GM12878 (cell line): ENCODE measurements around the gene ACADVL. TPM values are rescaled to one million over a fixed set of nuclear protein-coding genes. Genes with fewer than 3 reads are reported as not detected.

Source experiments
- CREM ChIP-seq: IDR thresholded peaks from 2 replicates; pipeline ENCODE4 v1.6.1; 2014; ENCODE audit warnings: antibody characterized with exemption, low read depth
- EP300 ChIP-seq, 2 experiments: fragments of 150-350 bp in 1 of 2; IDR thresholded peaks; 2 replicates each; pipeline ENCODE4 v1.6.1; 2011 to 2012; ENCODE audit warnings: low read depth in 2 of 2, low read length in 2 of 2, borderline replicate concordance in 1 of 2, improper control_type of control experiment in 1 of 2, inconsistent platforms in 1 of 2; ENCODE audit not compliant: control insufficient read depth in 1 of 2
- GABPA ChIP-seq: IDR thresholded peaks from 2 replicates; pipeline ENCODE4 v1.6.1; 2014; ENCODE audit warnings: antibody characterized with exemption, low read depth, mild to moderate bottlenecking, inconsistent platforms
- GATAD2B ChIP-seq: fragments of 450-650 bp; conservative IDR thresholded peaks from 2 replicates; pipeline ENCODE4 v1.6.1; 2017; ENCODE audit warnings: low read depth, mild to moderate bottlenecking, moderate library complexity
- IKZF2 ChIP-seq, 2 experiments: fragments of 450-650 bp; IDR thresholded peaks; 2 replicates each; pipeline ENCODE4 v1.6.1; 2017; ENCODE audit warnings: mild to moderate bottlenecking in 2 of 2, moderate library complexity in 2 of 2
- IRF4 ChIP-seq: IDR thresholded peaks from 2 replicates; pipeline ENCODE4 v1.6.1; 2011; ENCODE audit warnings: low read depth, low read length
- KLF5 ChIP-seq: fragments of 450-650 bp; IDR thresholded peaks from 2 replicates; pipeline ENCODE4 v1.6.1; 2014; ENCODE audit warnings: mild to moderate bottlenecking; ENCODE audit not compliant: partially characterized antibody
- LARP7 ChIP-seq: fragments of 450-650 bp; IDR thresholded peaks from 2 replicates; pipeline ENCODE4 v1.6.1; 2017; ENCODE audit warnings: mild to moderate bottlenecking
- PKNOX1 ChIP-seq: fragments of 450-650 bp; IDR thresholded peaks from 2 replicates; pipeline ENCODE4 v1.6.1; 2016; ENCODE audit warnings: mild to moderate bottlenecking
- POLR2AphosphoS2 ChIP-seq: IDR thresholded peaks from 2 replicates; pipeline ENCODE4 v1.6.1; 2011; ENCODE audit warnings: low read depth, mild to moderate bottlenecking, low read length, improper control_type of control experiment, moderate library complexity
- POLR2AphosphoS5 ChIP-seq: IDR thresholded peaks from 2 replicates; pipeline ENCODE4 v1.6.1; 2011; ENCODE audit warnings: mild to moderate bottlenecking, low read length, inconsistent platforms
- REST ChIP-seq: IDR thresholded peaks from 2 replicates; pipeline ENCODE4 v1.6.1; 2012; ENCODE audit warnings: mild to moderate bottlenecking, low read depth, low read length
- RFX5 ChIP-seq: IDR thresholded peaks from 2 replicates; pipeline ENCODE4 v1.6.1; 2011; ENCODE audit warnings: low read depth, low read length, improper control_type of control experiment
- SKIL ChIP-seq: fragments of 450-650 bp; IDR thresholded peaks from 2 replicates; pipeline ENCODE4 v1.6.1; 2017; ENCODE audit warnings: mild to moderate bottlenecking, low read depth, inconsistent platforms; ENCODE audit not compliant: poor library complexity, severe bottlenecking
- YY1 ChIP-seq: IDR thresholded peaks from 2 replicates; pipeline ENCODE4 v1.6.1; 2011; ENCODE audit warnings: low read depth, mild to moderate bottlenecking, low read length
- ZBED1 ChIP-seq: IDR thresholded peaks from 2 replicates; pipeline ENCODE4 v1.6.1; 2016; ENCODE audit warnings: borderline replicate concordance
- ZNF217 ChIP-seq: fragments of 450-650 bp; IDR thresholded peaks from 2 replicates; pipeline ENCODE4 v1.6.1; 2017; ENCODE audit warnings: antibody characterized with exemption, mild to moderate bottlenecking
- ZNF592 ChIP-seq: fragments of 450-650 bp; IDR thresholded peaks from 2 replicates; pipeline ENCODE4 v1.6.1; 2017; ENCODE audit warnings: mild to moderate bottlenecking, moderate library complexity
- ZNF622 ChIP-seq: fragments of 450-650 bp; IDR thresholded peaks from 2 replicates; pipeline ENCODE4 v1.6.1; 2017; ENCODE audit warnings: mild to moderate bottlenecking, inconsistent platforms
- polyA plus RNA-seq, 11 experiments: library from polyadenylated mRNA; depleted of rRNA in 4 of 11; unstranded in 6 of 11; stranded (reverse) in 5 of 11; fragments of >200 nt; fragmentation: Nextera tagmentation in 4 of 11; fragmentation: Illumina TruSeq in 1 of 11; extraction: Ambion mirVana in 4 of 11; extraction: Trizol in 1 of 11; gene quantifications; 1 replicate in 1 of 11; 2 replicates in 10 of 11; pipeline versions ENCODE4 v1.2.1 to v1.2.3, GENCODE V29; 2011 to 2016; ENCODE audit warnings: inconsistent platforms in 2 of 11, missing spikeins in 2 of 11, low read depth in 1 of 11
- total RNA-seq, 4 experiments: library from RNA; depleted of rRNA in 3 of 4; stranded (reverse); fragments of >200 nt in 3 of 4; fragmentation: Illumina TruSeq in 1 of 4; extraction: Trizol in 1 of 4; gene quantifications; 2 replicates each; pipeline versions ENCODE4 v1.2.1 to v1.2.3, GENCODE V29; 2013 to 2021

The ACADVL gene
- total and polyA plus RNA-seq, 10 of the 15 experiments (the other 5 are each of a cell fraction or from before 2014, with no cell fraction given) = 25.4 to 232 (median 180) TPM

GRCh38 chr17:7242717-7243452 lies 23.1 kb downstream of the ACADVL start (continued):
- no peak for TF ChIP-seq RFX5
- TF ChIP-seq LARP7 = peak; percentile 64
- TF ChIP-seq IRF4 = peak; percentile 61; the same call in 1 of the 2 replicates
- peak; percentile 97 for TF ChIP-seq POLR2AphosphoS2
- TF ChIP-seq REST = peak; percentile 17; the same call in 1 of the 2 replicates
- peak; percentile 73; the same call in 1 of the 2 replicates for TF ChIP-seq ZBED1
- no peak for TF ChIP-seq ZNF622
- TF ChIP-seq CREM = peak; percentile 92
- peak; percentile 74 for TF ChIP-seq ZNF217
- peak; percentile 95 for TF ChIP-seq SKIL
- TF ChIP-seq GABPA = peak; percentile 32; the same call in 1 of the 2 replicates
- peak; percentile 38; the same call in 1 of the 2 replicates for TF ChIP-seq PKNOX1
- peak; percentile 89 for TF ChIP-seq YY1
- TF ChIP-seq KLF5 = peak; percentile 47
- TF ChIP-seq POLR2AphosphoS5 = peak; percentile 58; the same call in 1 of the 2 replicates
- TF ChIP-seq IKZF2 (IDR thresholded peaks at IDR 0.05) = peak; percentile 45 to 57; a peak in 3 of 4 replicates
- TF ChIP-seq EP300 (IDR thresholded peaks at IDR 0.05; ENCODE audit: borderline replicate concordance in 1 of 2, control insufficient read depth in 1 of 2, low read depth in 2 of 2, low read length in 2 of 2) = no peak
- peak; percentile 58; the same call in 1 of the 2 replicates for TF ChIP-seq GATAD2B
- TF ChIP-seq ZNF592 = no peak
